Measurements from ENCODE around the gene QPCTL.
A peak's percentile ranks its signal among the peaks of the same experiment; 100 is the strongest.

QPCTL gene

GRCh38 chr19:45659096-45659729 lies 33.3 kb upstream of the QPCTL start:
- no peaks in the 10 kb centered on the region for H3K36me3 ChIP-seq (ENCODE audit: insufficient read depth, low read depth, low read length)
- no peaks in the 10 kb centered on the region for H3K9me3 ChIP-seq (ENCODE audit: insufficient read depth, low read depth, low read length)
- H3K4me3 ChIP-seq (ENCODE audit: low read length): no peak overlapping the region
- no peaks in the 10 kb centered on the region; the same call in 1 of the 2 replicates for H3K27me3 ChIP-seq (ENCODE audit: insufficient read depth, low read length)
- H3K27ac ChIP-seq (ENCODE audit: low read length): no peak overlapping the region
- H3K4me1 ChIP-seq (ENCODE audit: insufficient read depth, low read length): no peaks in the 10 kb centered on the region
- no peak overlapping the region for H3K9ac ChIP-seq (ENCODE audit: low read depth, low read length)

GRCh38 chr19:45660636-45661035 lies 31.8 kb upstream of the QPCTL start:
- Histone ChIP-seq H3K4me1 (ENCODE audit: insufficient read depth, low read length) (no peaks in the 10 kb centered on the region), H3K27me3 (ENCODE audit: insufficient read depth, low read length) (no peaks in the 10 kb centered on the region; the same call in 1 of the 2 replicates), H3K9me3 (ENCODE audit: insufficient read depth, low read depth, low read length) (no peaks in the 10 kb centered on the region), H3K4me3 (ENCODE audit: low read length) (no peak overlapping the region), H3K36me3 (ENCODE audit: insufficient read depth, low read depth, low read length) (no peaks in the 10 kb centered on the region), H3K9ac (ENCODE audit: low read depth, low read length) (no peak overlapping the region), H3K27ac (ENCODE audit: low read length) (no peak overlapping the region)

- Histone ChIP-seq H3K36me3 (ENCODE audit: insufficient read depth, low read depth, low read length) (no peaks in the 10 kb centered on the region), H3K27me3 (ENCODE audit: insufficient read depth, low read length) (peaks cover 16% of the 10 kb centered on the region), H3K27ac (ENCODE audit: low read length) (no peak overlapping the region), H3K9me3 (ENCODE audit: insufficient read depth, low read depth, low read length) (no peaks in the 10 kb centered on the region), H3K4me1 (ENCODE audit: insufficient read depth, low read length) (peaks cover 10% of the 10 kb centered on the region; the same call in 1 of the 2 replicates), H3K9ac (ENCODE audit: low read depth, low read length) (no peak overlapping the region), H3K4me3 (ENCODE audit: low read length) (no peak overlapping the region)
Observed at GRCh38 chr19:45663800-45664199, 28.7 kb upstream of the QPCTL start.

GRCh38 chr19:45664575-45664974 lies 27.9 kb upstream of the QPCTL start:
- peaks cover 10% of the 10 kb centered on the region; the same call in 1 of the 2 replicates for H3K4me1 ChIP-seq (ENCODE audit: insufficient read depth, low read length)
- no peaks in the 10 kb centered on the region for H3K9me3 ChIP-seq (ENCODE audit: insufficient read depth, low read depth, low read length)
- H3K36me3 ChIP-seq (ENCODE audit: insufficient read depth, low read depth, low read length): no peaks in the 10 kb centered on the region
- peaks cover 24% of the 10 kb centered on the region for H3K27me3 ChIP-seq (ENCODE audit: insufficient read depth, low read length)
- H3K9ac ChIP-seq (ENCODE audit: low read depth, low read length): no peak overlapping the region
- H3K27ac ChIP-seq (ENCODE audit: low read length): no peak overlapping the region
- H3K4me3 ChIP-seq (ENCODE audit: low read length): no peak overlapping the region

GRCh38 chr19:45667620-45668341 lies 24.7 kb upstream of the QPCTL start, which contains the start of gene GIPR:
TSS of gene GIPR (plus strand) at chr19:45668221. CDS start at chr19:45669521, 1,300 bp downstream.
- peaks cover 45% of the 10 kb centered on the region for H3K27me3 ChIP-seq (ENCODE audit: insufficient read depth, low read length)
- H3K36me3 ChIP-seq (ENCODE audit: insufficient read depth, low read depth, low read length): no peaks in the 10 kb centered on the region
- H3K4me1 ChIP-seq (ENCODE audit: insufficient read depth, low read length): peaks cover 10% of the 10 kb centered on the region; the same call in 1 of the 2 replicates
- peak within 1 kb of the TSS; percentile 66 for H3K4me3 ChIP-seq (ENCODE audit: low read length)
- H3K27ac ChIP-seq (ENCODE audit: low read length): no peak within 1 kb of the TSS
- no peaks in the 10 kb centered on the region for H3K9me3 ChIP-seq (ENCODE audit: insufficient read depth, low read depth, low read length)
- H3K9ac ChIP-seq (ENCODE audit: low read depth, low read length): no peak within 1 kb of the TSS

GRCh38 chr19:45668342-45668871 lies 24.1 kb upstream of the QPCTL start:
- Histone ChIP-seq H3K36me3 (ENCODE audit: insufficient read depth, low read depth, low read length) (no peaks in the 10 kb centered on the region), H3K4me3 (ENCODE audit: low read length) (peak overlapping the region; percentile 66), H3K9me3 (ENCODE audit: insufficient read depth, low read depth, low read length) (no peaks in the 10 kb centered on the region), H3K27ac (ENCODE audit: low read length) (no peak overlapping the region), H3K9ac (ENCODE audit: low read depth, low read length) (no peak overlapping the region), H3K4me1 (ENCODE audit: insufficient read depth, low read length) (peaks cover 10% of the 10 kb centered on the region; the same call in 1 of the 2 replicates), H3K27me3 (ENCODE audit: insufficient read depth, low read length) (peaks cover 45% of the 10 kb centered on the region)

GRCh38 chr19:45670670-45671453 lies 21.6 kb upstream of the QPCTL start:
- no peak overlapping the region for H3K9ac ChIP-seq (ENCODE audit: low read depth, low read length)
- H3K4me1 ChIP-seq (ENCODE audit: insufficient read depth, low read length): peaks cover 10% of the 10 kb centered on the region; the same call in 1 of the 2 replicates
- peaks cover 45% of the 10 kb centered on the region for H3K27me3 ChIP-seq (ENCODE audit: insufficient read depth, low read length)
- no peaks in the 10 kb centered on the region for H3K36me3 ChIP-seq (ENCODE audit: insufficient read depth, low read depth, low read length)
- H3K27ac ChIP-seq (ENCODE audit: low read length): no peak overlapping the region
- H3K4me3 ChIP-seq (ENCODE audit: low read length): peak overlapping the region; percentile 72
- no peaks in the 10 kb centered on the region for H3K9me3 ChIP-seq (ENCODE audit: insufficient read depth, low read depth, low read length)

GRCh38 chr19:45674946-45675345 lies 17.5 kb upstream of the QPCTL start:
- Histone ChIP-seq H3K9ac (ENCODE audit: low read depth, low read length) (no peak overlapping the region), H3K36me3 (ENCODE audit: insufficient read depth, low read depth, low read length) (no peaks in the 10 kb centered on the region), H3K9me3 (ENCODE audit: insufficient read depth, low read depth, low read length) (no peaks in the 10 kb centered on the region), H3K27ac (ENCODE audit: low read length) (no peak overlapping the region), H3K4me3 (ENCODE audit: low read length) (no peak overlapping the region), H3K4me1 (ENCODE audit: insufficient read depth, low read length) (no peaks in the 10 kb centered on the region), H3K27me3 (ENCODE audit: insufficient read depth, low read length) (peaks cover 48% of the 10 kb centered on the region)

GRCh38 chr19:45676851-45677263 lies 15.6 kb upstream of the QPCTL start:
- H3K27ac ChIP-seq (ENCODE audit: low read length): no peak overlapping the region
- H3K4me1 ChIP-seq (ENCODE audit: insufficient read depth, low read length): no peaks in the 10 kb centered on the region
- no peaks in the 10 kb centered on the region for H3K36me3 ChIP-seq (ENCODE audit: insufficient read depth, low read depth, low read length)
- H3K9me3 ChIP-seq (ENCODE audit: insufficient read depth, low read depth, low read length): no peaks in the 10 kb centered on the region
- H3K27me3 ChIP-seq (ENCODE audit: insufficient read depth, low read length): peaks cover 39% of the 10 kb centered on the region
- H3K9ac ChIP-seq (ENCODE audit: low read depth, low read length): peak overlapping the region; percentile 49; the same call in 1 of the 2 replicates
- peak overlapping the region; percentile 77 for H3K4me3 ChIP-seq (ENCODE audit: low read length)

- peak overlapping the region; percentile 77 for H3K4me3 ChIP-seq (ENCODE audit: low read length)
- H3K4me1 ChIP-seq (ENCODE audit: insufficient read depth, low read length): no peaks in the 10 kb centered on the region
- H3K9me3 ChIP-seq (ENCODE audit: insufficient read depth, low read depth, low read length): no peaks in the 10 kb centered on the region
- H3K27me3 ChIP-seq (ENCODE audit: insufficient read depth, low read length): peaks cover 39% of the 10 kb centered on the region
- no peak overlapping the region for H3K27ac ChIP-seq (ENCODE audit: low read length)
- no peaks in the 10 kb centered on the region for H3K36me3 ChIP-seq (ENCODE audit: insufficient read depth, low read depth, low read length)
- H3K9ac ChIP-seq (ENCODE audit: low read depth, low read length): peak overlapping the region; percentile 43; the same call in 1 of the 2 replicates
Observed at GRCh38 chr19:45677351-45678230, 14.9 kb upstream of the QPCTL start.
